Liver (tissue), 9 donors: Measurements from ENCODE around the gene LSM14B. TPM values are rescaled to one million over a fixed set of nuclear protein-coding genes. Genes with fewer than 3 reads are reported as not detected.

ENCODE experiments used
- DNase-seq: peaks from one replicate; pipeline ENCODE4 v3.0.0-alpha.2; 2017; ENCODE audit warnings: low spot score
- H3K27ac ChIP-seq, 2 donors: one replicate each; pipeline ENCODE4 v1.7.0; 2013; ENCODE audit warnings: inconsistent platforms in 2 of 2, low read length in 2 of 2, control low read depth in 1 of 2, low read depth in 1 of 2, mild to moderate bottlenecking in 1 of 2
- H3K27me3 ChIP-seq, 4 donors: one replicate each; pipeline versions ENCODE4 v1.6.1 to v1.7.0; 2013; ENCODE audit warnings: low read length in 3 of 4, inconsistent platforms in 1 of 4, mild to moderate bottlenecking in 1 of 4, moderate library complexity in 1 of 4; ENCODE audit not compliant: control insufficient read depth in 4 of 4, insufficient read depth in 4 of 4
- H3K36me3 ChIP-seq, 4 donors: one replicate each; pipeline versions ENCODE4 v1.6.1 to v1.7.0; 2013; ENCODE audit warnings: low read length in 3 of 4, mild to moderate bottlenecking in 3 of 4, low read depth in 1 of 4, moderate library complexity in 1 of 4; ENCODE audit not compliant: control insufficient read depth in 4 of 4, insufficient read depth in 3 of 4
- H3K4me1 ChIP-seq, 4 donors: one replicate each; pipeline versions ENCODE4 v1.6.1 to v1.7.0; 2013; ENCODE audit warnings: low read length in 3 of 4, mild to moderate bottlenecking in 3 of 4, moderate library complexity in 1 of 4; ENCODE audit not compliant: control insufficient read depth in 4 of 4, insufficient read depth in 4 of 4
- H3K4me3 ChIP-seq, 3 donors: one replicate each; pipeline versions ENCODE4 v1.6.1 to v1.7.0; 2013; ENCODE audit warnings: low read length in 3 of 3, control low read depth in 1 of 3, low read depth in 1 of 3, mild to moderate bottlenecking in 1 of 3
- H3K9ac ChIP-seq, 2 donors: one replicate each; pipeline ENCODE4 v1.7.0; 2013; ENCODE audit warnings: low read length in 2 of 2, mild to moderate bottlenecking in 2 of 2, moderate library complexity in 2 of 2, control low read depth in 1 of 2, low read depth in 1 of 2
- H3K9me3 ChIP-seq, 4 donors: one replicate each; pipeline versions ENCODE4 v1.6.1 to v1.7.0; 2013; ENCODE audit warnings: low read length in 3 of 4; ENCODE audit not compliant: control insufficient read depth in 4 of 4
- ATF3 ChIP-seq: IDR thresholded peaks from 2 replicates; pipeline ENCODE4 v1.6.1; 2016; ENCODE audit warnings: antibody characterized with exemption
- CTCF ChIP-seq: fragments of 150-350 bp; IDR thresholded peaks from 2 replicates; pipeline ENCODE4 v1.5.1; 2017; ENCODE audit warnings: improper control_type of control experiment, low read depth, low read length; ENCODE audit not compliant: missing input control
- EGR1 ChIP-seq, 2 donors: IDR thresholded peaks; 2 replicates each; pipeline ENCODE4 v1.6.1; 2016 to 2018; ENCODE audit warnings: antibody characterized with exemption in 2 of 2, low read depth in 2 of 2
- FOXA1 ChIP-seq: IDR thresholded peaks from 2 replicates; pipeline ENCODE4 v1.6.1; 2016; ENCODE audit warnings: antibody characterized with exemption
- GABPA ChIP-seq, 2 donors: IDR thresholded peaks in 1 of 2; conservative IDR thresholded peaks in 1 of 2; 2 replicates each; pipeline ENCODE4 v1.6.1; 2016; ENCODE audit warnings: antibody characterized with exemption in 2 of 2, mild to moderate bottlenecking in 1 of 2, moderate library complexity in 1 of 2
- HNF4G ChIP-seq: IDR thresholded peaks from 2 replicates; pipeline ENCODE4 v1.6.1; 2016; ENCODE audit warnings: antibody characterized with exemption
- REST ChIP-seq: IDR thresholded peaks from 2 replicates; pipeline ENCODE4 v1.6.1; 2016; ENCODE audit warnings: antibody characterized with exemption, mild to moderate bottlenecking
- TAF1 ChIP-seq: conservative IDR thresholded peaks from 2 replicates; pipeline ENCODE4 v1.6.1; 2016; ENCODE audit warnings: antibody characterized with exemption, mild to moderate bottlenecking
- YY1 ChIP-seq: IDR thresholded peaks from 2 replicates; pipeline ENCODE4 v1.6.1; 2016; ENCODE audit warnings: antibody characterized with exemption, mild to moderate bottlenecking
- ZBTB33 ChIP-seq: IDR thresholded peaks from 2 replicates; pipeline ENCODE4 v1.6.1; 2016; ENCODE audit warnings: antibody characterized with exemption
- WGBS: extraction: QIAGEN DNeasy Blood & Tissue Kit; methylation state at CpG from one replicate; pipeline ENCODE4 v1.1.7; 2013; 5-methylcytosine and 5-hydroxymethylcytosine counted together
- polyA plus RNA-seq, 2 donors: library from polyadenylated mRNA; stranded (reverse) in 1 of 2; unstranded in 1 of 2; fragments of 200-250 nt in 1 of 2; fragments of >200 nt in 1 of 2; fragmentation: Nextera tagmentation in 1 of 2; extraction: Ambion mirVana in 1 of 2; gene quantifications; one replicate each; pipeline versions ENCODE4 v1.2.1 to v1.2.3, GENCODE V29; 2013 to 2015
- total RNA-seq, 2 donors: library from RNA; depleted of rRNA; stranded (reverse); fragments of >200 nt; gene quantifications; one replicate each; pipeline ENCODE4 v1.2.3, GENCODE V29; 2014
- donor health status: healthy.
- donor health status: healthy.
- donor health status: healthy.
- donor health status: healthy.
- donor health status: healthy.

The LSM14B gene
- total and polyA plus RNA-seq, 4 donors: 0.99 to 15.9 (median 13.3) TPM

- H3K27me3 ChIP-seq: no peaks in the 10 kb centered on the region
- H3K36me3 ChIP-seq: peaks cover 17 to 54% (median 45%) of the 10 kb centered on the region in 4 donors
- no peaks in the 10 kb centered on the region for H3K9me3 ChIP-seq
- no peak overlapping the region for H3K9ac ChIP-seq
- DNase-seq: no peak
- H3K27ac ChIP-seq: no peak overlapping the region
- no peak overlapping the region for H3K4me3 ChIP-seq
- H3K4me1 ChIP-seq: peaks cover 9 to 40% (median 27%) of the 10 kb centered on the region in 4 donors
- WGBS: 95% methylated on average over 10 of the region's 10 CpGs
- TF ChIP-seq TAF1: no peak
- TF ChIP-seq CTCF: no peak
- TF ChIP-seq FOXA1: no peak
- no peak for TF ChIP-seq YY1
- TF ChIP-seq GABPA (IDR thresholded peaks at IDR 0.05 in 1 of 2, conservative IDR thresholded peaks at IDR 0.05 in 1 of 2): no peak
- no peak for TF ChIP-seq ZBTB33
- TF ChIP-seq ATF3: no peak
- TF ChIP-seq EGR1 (IDR thresholded peaks at IDR 0.05; ENCODE audit: low read depth in 2 of 2): no peak
- no peak for TF ChIP-seq REST
- TF ChIP-seq HNF4G: no peak
Measured at GRCh38 chr20:62138912-62139311, 16.6 kb downstream of the LSM14B start.

GRCh38 chr20:62139636-62140035, 17.4 kb downstream of the LSM14B start:
- H3K27ac ChIP-seq: no peak overlapping the region
- DNase-seq: no peak
- H3K4me3 ChIP-seq: no peak overlapping the region
- 94% methylated on average over 13 of the region's 13 CpGs for WGBS
- TF ChIP-seq ZBTB33 (no peak), EGR1 (IDR thresholded peaks at IDR 0.05; ENCODE audit: low read depth in 2 of 2) (no peak), FOXA1 (no peak), REST (no peak)
- H3K9ac ChIP-seq: no peak overlapping the region
- no peaks in the 10 kb centered on the region for H3K9me3 ChIP-seq
- peaks cover 17 to 51% (median 45%) of the 10 kb centered on the region in 4 donors for H3K36me3 ChIP-seq
- peaks cover 8 to 38% (median 26%) of the 10 kb centered on the region in 4 donors for H3K4me1 ChIP-seq
- H3K27me3 ChIP-seq: no peaks in the 10 kb centered on the region
